A673 (cell line): ENCODE data around the gene CUBN.

Experiments used
- CTCF ChIP-seq: fragments of 300-800, 200-600 bp; sonication (generic); conservative IDR thresholded peaks from 2 replicates; pipeline ENCODE4 v1.5.1; 2017; ENCODE audit warnings: low read depth, mild to moderate bottlenecking, antibody characterized with exemption, low read length, moderate library complexity, mixed read lengths
- EZH2 ChIP-seq: fragments of 200-600 bp; sonication (generic); IDR thresholded peaks from 2 replicates; pipeline ENCODE4 v1.6.1; 2017; ENCODE audit warnings: borderline replicate concordance, low read depth, mild to moderate bottlenecking, mixed read lengths, antibody characterized with exemption, low read length; ENCODE audit not compliant: poor library complexity, severe bottlenecking

GRCh38 chr10:17053061-17053460 lies 76.5 kb downstream of the CUBN start:
- TF ChIP-seq CTCF (no peak), EZH2 (no peak)
